H1 (cell line): ENCODE results near the gene LOC128125822.

Experiments used
- CTCF ChIA-PET: fragments of 300-600 bp; sonication (Branson Sonifier 250); formaldehyde crosslinking; loops from one replicate; lab custom pipeline; 2021; ENCODE audit not compliant: partially characterized antibody; lab: Charles Lee
- POLR2A ChIA-PET: fragments of 300-600 bp; sonication (Branson Sonifier 250); formaldehyde crosslinking; loops from one replicate; lab custom pipeline; 2021; ENCODE audit warnings: inconsistent platforms; ENCODE audit not compliant: partially characterized antibody; lab: Charles Lee
- DNase-seq, 2 experiments: peaks; one replicate each; pipeline versions ENCODE4 v3.0.0 to v3.0.0-alpha.2; 2010 to 2022; ENCODE audit warnings: low spot score in 2 of 2, low read depth in 1 of 2, mixed read lengths in 1 of 2
- FAIRE-seq: peaks from 2 replicates; lab custom pipeline; 2011; peaks lifted over from hg19 to GRCh38; lab: Jason Lieb, UNC
- H2AFZ ChIP-seq: 2 replicates; pipeline ENCODE4 v1.8.1; 2012; ENCODE audit warnings: low read length, inconsistent platforms
- H2AK5ac ChIP-seq: 2 replicates; pipeline ENCODE4 v1.6.1; 2013; ENCODE audit warnings: low read depth, low read length
- H2BK120ac ChIP-seq: replicated peaks from 2 replicates; pipeline ENCODE3; 2013; ENCODE audit warnings: low read depth, low read length, inconsistent platforms
- H2BK12ac ChIP-seq: 2 replicates; pipeline ENCODE4 v1.6.1; 2013; ENCODE audit warnings: low read depth, low read length
- H2BK15ac ChIP-seq: 2 replicates; pipeline ENCODE4 v1.6.1; 2013; ENCODE audit warnings: low read length
- H2BK20ac ChIP-seq: 2 replicates; pipeline ENCODE4 v1.6.1; 2013; ENCODE audit warnings: low read length
- H2BK5ac ChIP-seq: 2 replicates; pipeline ENCODE4 v1.6.1; 2013; ENCODE audit warnings: low read depth, low read length
- H3K14ac ChIP-seq: 2 replicates; pipeline ENCODE4 v1.6.1; 2013; ENCODE audit warnings: inconsistent platforms; ENCODE audit not compliant: insufficient read length
- H3K18ac ChIP-seq: 2 replicates; pipeline ENCODE4 v1.6.1; 2013; ENCODE audit warnings: low read length; ENCODE audit errors: extremely low read depth
- H3K23ac ChIP-seq: 2 replicates; pipeline ENCODE4 v1.6.1; 2013; ENCODE audit warnings: inconsistent platforms; ENCODE audit not compliant: insufficient read length
- H3K23me2 ChIP-seq: 2 replicates; pipeline ENCODE4 v1.6.1; 2013; ENCODE audit warnings: low read depth, low read length
- H3K27ac ChIP-seq: 2 replicates; pipeline ENCODE4 v1.6.1; 2011; ENCODE audit warnings: low read depth, low read length, inconsistent platforms
- H3K27me3 ChIP-seq, 4 experiments: replicated peaks in 1 of 4; 1 replicate in 1 of 4; 2 replicates in 3 of 4; pipeline versions ENCODE4 v1.6.1 to v1.8.1; 2011 to 2013; ENCODE audit warnings: low read length in 3 of 4, mild to moderate bottlenecking in 3 of 4, inconsistent platforms in 2 of 4, mixed read lengths in 2 of 4, moderate library complexity in 1 of 4; ENCODE audit not compliant: control insufficient read depth in 3 of 4, insufficient read depth in 3 of 4; ENCODE audit errors: extremely low read depth in 1 of 4
- H3K36me3 ChIP-seq, 4 experiments: 2 replicates each; pipeline versions ENCODE4 v1.6.1 to v1.8.1; 2011 to 2013; ENCODE audit warnings: mild to moderate bottlenecking in 4 of 4, low read length in 3 of 4, moderate library complexity in 2 of 4, control low read depth in 1 of 4, inconsistent platforms in 1 of 4; ENCODE audit not compliant: insufficient read depth in 4 of 4, control insufficient read depth in 2 of 4
- H3K4ac ChIP-seq: replicated peaks from 2 replicates; pipeline ENCODE3; 2013; ENCODE audit warnings: low read length, low read depth, mixed read lengths, inconsistent platforms; ENCODE audit not compliant: insufficient read length
- H3K4me1 ChIP-seq, 4 experiments: replicated peaks in 1 of 4; 1 replicate in 1 of 4; 2 replicates in 3 of 4; pipeline versions ENCODE4 v1.6.1 to v1.8.1; 2011 to 2013; ENCODE audit warnings: low read length in 3 of 4, inconsistent platforms in 2 of 4, mixed read lengths in 1 of 4; ENCODE audit not compliant: insufficient read depth in 4 of 4, control insufficient read depth in 3 of 4
- H3K4me2 ChIP-seq, 2 experiments: 2 replicates each; pipeline versions ENCODE4 v1.6.1 to v1.8.1; 2011 to 2013; ENCODE audit warnings: low read depth in 2 of 2, low read length in 2 of 2, control low read depth in 1 of 2, inconsistent platforms in 1 of 2, mild to moderate bottlenecking in 1 of 2; ENCODE audit not compliant: insufficient read depth in 1 of 2
- H3K4me3 ChIP-seq, 4 experiments: fragments of 200-600, 300-600 bp in 1 of 4; sonication (generic), shearing (Covaris generic), sonication (Bioruptor Twin) in 1 of 4; 2 replicates each; pipeline versions ENCODE4 v1.5.1 to v1.8.1; 2011 to 2016; ENCODE audit warnings: low read length in 4 of 4, low read depth in 3 of 4, control low read depth in 2 of 4, inconsistent platforms in 2 of 4, mild to moderate bottlenecking in 2 of 4, mixed read lengths in 1 of 4, moderate library complexity in 1 of 4; ENCODE audit not compliant: insufficient read depth in 2 of 4; ENCODE audit errors: extremely low read depth in 1 of 4
- H3K56ac ChIP-seq: replicated peaks from 2 replicates; pipeline ENCODE3; 2013; ENCODE audit warnings: low read depth, mild to moderate bottlenecking, mixed read lengths, low read length, inconsistent platforms; ENCODE audit not compliant: insufficient read length
- H3K79me1 ChIP-seq: 2 replicates; pipeline ENCODE4 v1.6.1; 2013; ENCODE audit warnings: low read depth, low read length, control low read depth
- H3K79me2 ChIP-seq, 2 experiments: 2 replicates each; pipeline versions ENCODE4 v1.6.1 to v1.8.1; 2012 to 2013; ENCODE audit warnings: low read length in 2 of 2, mild to moderate bottlenecking in 2 of 2, inconsistent platforms in 1 of 2; ENCODE audit not compliant: insufficient read depth in 2 of 2, control insufficient read depth in 1 of 2
- H3K9ac ChIP-seq, 4 experiments: replicated peaks in 1 of 4; 1 replicate in 1 of 4; 2 replicates in 3 of 4; pipeline versions ENCODE4 v1.6.1 to v1.8.1; 2011 to 2013; ENCODE audit warnings: low read depth in 3 of 4, low read length in 3 of 4, control low read depth in 2 of 4, mild to moderate bottlenecking in 2 of 4, moderate library complexity in 2 of 4, inconsistent platforms in 1 of 4; ENCODE audit errors: extremely low read depth in 1 of 4
- H3K9me3 ChIP-seq, 2 experiments: 2 replicates each; pipeline versions ENCODE4 v1.6.1 to v1.8.1; 2012 to 2013; ENCODE audit warnings: mild to moderate bottlenecking in 2 of 2, moderate library complexity in 2 of 2, control low read depth in 1 of 2, inconsistent platforms in 1 of 2, low read depth in 1 of 2, low read length in 1 of 2, mixed read lengths in 1 of 2; ENCODE audit not compliant: insufficient read depth in 2 of 2
- H4K20me1 ChIP-seq, 2 experiments: replicated peaks in 1 of 2; 2 replicates each; pipeline versions ENCODE3 to v1.8.1; 2011 to 2013; ENCODE audit warnings: inconsistent platforms in 2 of 2, low read length in 2 of 2, mild to moderate bottlenecking in 1 of 2; ENCODE audit not compliant: insufficient read depth in 2 of 2, control insufficient read depth in 1 of 2
- H4K5ac ChIP-seq: 2 replicates; pipeline ENCODE4 v1.6.1; 2013; ENCODE audit warnings: low read length, low read depth, mixed read lengths, inconsistent platforms; ENCODE audit not compliant: insufficient read length
- H4K8ac ChIP-seq: 2 replicates; pipeline ENCODE4 v1.8.0; 2013; ENCODE audit warnings: mild to moderate bottlenecking, moderate library complexity, low read length, inconsistent platforms; ENCODE audit not compliant: insufficient read depth; ENCODE audit errors: extremely low read depth
- H4K91ac ChIP-seq: replicated peaks from 2 replicates; pipeline ENCODE3; 2013; ENCODE audit warnings: low read length, mixed read lengths, inconsistent platforms; ENCODE audit not compliant: insufficient read length
- ATF3 ChIP-seq: IDR thresholded peaks from 2 replicates; pipeline ENCODE4 v1.6.1; 2011; ENCODE audit warnings: low read depth, mild to moderate bottlenecking, low read length; ENCODE audit not compliant: insufficient read depth
- BCL11A ChIP-seq, 2 experiments: IDR thresholded peaks; one replicate each; pipeline ENCODE4 v1.6.1; 2011; ENCODE audit warnings: low read depth in 2 of 2, low read length in 2 of 2, mild to moderate bottlenecking in 2 of 2
- CEBPB ChIP-seq: IDR thresholded peaks from 2 replicates; pipeline ENCODE4 v1.6.1; 2012; ENCODE audit warnings: low read depth, low read length
- CREB1 ChIP-seq: IDR thresholded peaks from 2 replicates; pipeline ENCODE4 v1.6.1; 2012; ENCODE audit warnings: inconsistent platforms
- CTBP2 ChIP-seq: IDR thresholded peaks from 2 replicates; pipeline ENCODE4 v1.7.0; 2011; ENCODE audit warnings: borderline replicate concordance, mild to moderate bottlenecking, moderate library complexity, mixed read lengths, low read length; ENCODE audit not compliant: insufficient read depth, insufficient read length
- HDAC6 ChIP-seq: IDR thresholded peaks from one replicate; pipeline ENCODE4 v1.7.1; 2012; ENCODE audit warnings: low read depth, mild to moderate bottlenecking, inconsistent platforms, low read length, moderate library complexity
- KDM5A ChIP-seq: fragments of 200-600 bp; IDR thresholded peaks from 2 replicates; pipeline ENCODE4 v1.7.1; 2012; ENCODE audit warnings: mild to moderate bottlenecking, low read length, inconsistent platforms, mixed read lengths
- PHF8 ChIP-seq: fragments of 200-600 bp; sonication (generic); conservative IDR thresholded peaks from 2 replicates; pipeline ENCODE4 v1.7.1; 2012; ENCODE audit warnings: low read depth, mild to moderate bottlenecking, inconsistent platforms, low read length, moderate library complexity
- RBBP5 ChIP-seq: IDR thresholded peaks from 2 replicates; pipeline ENCODE4 v1.7.1; 2012; ENCODE audit warnings: low read depth, mild to moderate bottlenecking, inconsistent platforms, low read length, moderate library complexity, borderline replicate concordance
- RNF2 ChIP-seq: fragments of 200-900, 300-1000 bp; sonication (generic); IDR thresholded peaks from 2 replicates; pipeline ENCODE4 v1.7.1; 2016; ENCODE audit warnings: borderline replicate concordance, low read depth, mild to moderate bottlenecking, antibody characterized with exemption, low read length; ENCODE audit not compliant: poor library complexity, severe bottlenecking; ENCODE audit errors: missing control alignments
- SIRT6 ChIP-seq: IDR thresholded peaks from one replicate; pipeline ENCODE4 v1.7.1; 2012; ENCODE audit warnings: low read length, inconsistent platforms
- SP2 ChIP-seq: IDR thresholded peaks from 2 replicates; pipeline ENCODE4 v1.6.1; 2012; ENCODE audit warnings: mild to moderate bottlenecking, low read length, inconsistent platforms
- USF2 ChIP-seq: IDR thresholded peaks from 2 replicates; pipeline ENCODE4 v1.6.1; 2011; ENCODE audit warnings: low read length, improper control_type of control experiment
- WGBS, 2 experiments: shearing (Covaris generic) in 1 of 2; methylation state at CpG; one replicate each; pipeline versions ENCODE4 v1.1.6 to v1.1.7; 2013 to 2015; ENCODE audit warnings: low lambda C conversion rate in 2 of 2, mixed read lengths in 2 of 2, inconsistent platforms in 1 of 2, low coverage in 1 of 2, missing lambda C conversion rate in 1 of 2; ENCODE audit not compliant: insufficient replicate concordance in 2 of 2, insufficient coverage in 1 of 2, insufficient read length in 1 of 2; ENCODE audit errors: extremely low coverage in 1 of 2, missing lambda C conversion rate in 1 of 2; 5-methylcytosine and 5-hydroxymethylcytosine counted together

LOC128125822 gene

GRCh38 chr6:63553900-63554299 lies 18.4 kb upstream of the LOC128125822 start:
- Histone ChIP-seq H2AK5ac (no peak overlapping the region), H3K9me3 (no peaks in the 10 kb centered on the region), H2BK15ac (no peak overlapping the region), H3K4me1 (no peaks in the 10 kb centered on the region), H2BK5ac (no peak overlapping the region), H3K56ac (no peak overlapping the region), H4K20me1 (no peaks in the 10 kb centered on the region), H3K4me2 (no peak overlapping the region), H3K23me2 (no peaks in the 10 kb centered on the region), H3K4ac (no peak overlapping the region), H3K18ac (no peak overlapping the region), H3K79me2 (no peaks in the 10 kb centered on the region), H2AFZ (no peak overlapping the region), H3K27ac (no peak overlapping the region), H3K14ac (no peak overlapping the region), H3K23ac (no peak overlapping the region), H4K91ac (no peak overlapping the region), H3K4me3 (no peak overlapping the region), H4K8ac (no peak overlapping the region), H3K36me3 (no peaks in the 10 kb centered on the region), H4K5ac (no peak overlapping the region), H3K9ac (no peak overlapping the region), H2BK20ac (no peak overlapping the region), H3K79me1 (no peaks in the 10 kb centered on the region), H2BK120ac (no peak overlapping the region), H3K27me3 (no peaks in the 10 kb centered on the region), H2BK12ac (no peak overlapping the region)
- FAIRE-seq (no peak), DNase-seq (no peak)
- CTCF ChIA-PET: no interaction called here
- POLR2A ChIA-PET: no interaction called here
- WGBS, 2 experiments: 86% methylated on average over 1 of the region's 1 CpG; no CpG with 5 or more reads in 1 of the 2 experiments
- TF ChIP-seq CREB1 (no peak), PHF8 (no peak), CEBPB (no peak), KDM5A (no peak), ATF3 (no peak), USF2 (no peak), SIRT6 (no peak), RNF2 (no peak), SP2 (no peak), HDAC6 (no peak), BCL11A (IDR thresholded peaks at IDR 0.05; ENCODE audit: low read depth in 2 of 2, low read length in 2 of 2) (no peak), RBBP5 (no peak), CTBP2 (no peak)
